Thoracic aorta (tissue), 2 donors: ENCODE data around the gene PDE9A. TPM values are rescaled to one million over a fixed set of nuclear protein-coding genes. Genes with fewer than 3 reads are reported as not detected.

Experiments
- ATAC-seq: fragments of 150-250 bp; one replicate; pipeline ENCODE4 v1.8.0; 2017; ENCODE audit warnings: low read depth; ENCODE audit not compliant: insufficient number of reproducible peaks, low FRiP score
- DNase-seq: peaks from one replicate; pipeline ENCODE4 v3.0.0-alpha.2; 2020; ENCODE audit warnings: low spot score
- H3K27ac ChIP-seq, 2 donors: fragments of 200-600 bp; sonication (generic); 1 replicate in 1 of 2; 2 replicates in 1 of 2; pipeline ENCODE4 v1.5.1; 2016; ENCODE audit warnings: mild to moderate bottlenecking in 2 of 2, moderate library complexity in 2 of 2
- H3K27me3 ChIP-seq: fragments of 200-600 bp; sonication (generic); replicated peaks from 2 replicates; pipeline ENCODE4 v1.6.0; 2016; ENCODE audit warnings: mild to moderate bottlenecking; ENCODE audit not compliant: insufficient read depth
- H3K36me3 ChIP-seq: fragments of 200-600 bp; sonication (generic); one replicate; pipeline ENCODE4 v1.5.1; 2016
- H3K4me1 ChIP-seq, 2 donors: fragments of 200-600 bp; sonication (generic); 1 replicate in 1 of 2; 2 replicates in 1 of 2; pipeline versions ENCODE4 v1.5.1 to v1.6.0; 2016; ENCODE audit warnings: low read depth in 2 of 2, mild to moderate bottlenecking in 1 of 2; ENCODE audit not compliant: control insufficient read depth in 1 of 2
- H3K4me3 ChIP-seq: fragments of 200-600 bp; sonication (generic); 2 replicates; pipeline ENCODE4 v1.5.1; 2016; ENCODE audit warnings: mild to moderate bottlenecking
- H3K9me3 ChIP-seq: fragments of 200-600 bp; sonication (generic); 2 replicates; pipeline ENCODE4 v1.5.1; 2016
- total RNA-seq, 2 donors: library from RNA; depleted of rRNA; stranded (reverse); fragments of >200 nt; gene quantifications; one replicate each; pipeline versions ENCODE4 v1.1.0 to v1.2.3, GENCODE V29; 2016
- TF ChIP-seq, protein P1 (sequence below): fragments of 200-600 bp; sonication (generic); IDR thresholded peaks from one replicate; pipeline ENCODE4 v1.5.1; 2019; ENCODE audit warnings: antibody characterized with exemption

PDE9A gene
- total RNA-seq, 2 donors from 2014 or later, result 4.2 to 4.7 TPM

DNA sequence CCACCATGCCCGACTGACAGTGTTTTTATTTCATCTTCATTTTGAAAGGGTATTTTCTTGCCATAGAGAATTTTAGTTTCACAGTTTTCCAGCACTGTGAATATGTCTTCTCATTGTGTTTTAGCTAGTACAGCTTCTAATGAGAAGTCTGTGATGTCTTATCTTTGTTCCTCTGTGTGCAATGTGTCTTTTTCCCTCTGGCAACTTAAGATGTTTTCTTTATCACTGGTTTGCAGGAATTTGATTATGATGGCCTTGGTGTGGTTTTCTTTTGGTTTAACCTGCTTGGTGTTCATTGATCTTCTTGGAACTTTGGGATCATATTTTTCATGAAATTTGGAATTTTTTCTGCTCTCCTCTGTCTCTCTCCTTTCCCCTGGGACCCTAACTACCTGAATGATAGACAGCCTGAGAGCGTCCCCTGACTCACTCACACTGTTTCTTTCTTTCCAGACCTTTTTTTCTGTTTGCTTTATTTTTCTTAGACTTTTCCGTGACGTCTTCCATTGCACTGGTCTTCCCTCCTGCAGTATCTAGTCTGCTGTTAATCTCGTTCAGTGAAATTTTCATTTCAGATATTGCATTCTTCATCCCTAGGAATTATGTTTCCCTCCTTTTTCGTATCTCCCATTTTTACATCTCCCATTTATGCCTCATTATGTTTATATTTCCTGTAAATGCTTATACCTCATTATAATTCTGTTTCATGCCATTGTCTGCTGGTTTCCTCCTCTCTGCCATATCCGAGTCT, 48.5 kb downstream of the PDE9A start:
- TF ChIP-seq, protein P1, sequence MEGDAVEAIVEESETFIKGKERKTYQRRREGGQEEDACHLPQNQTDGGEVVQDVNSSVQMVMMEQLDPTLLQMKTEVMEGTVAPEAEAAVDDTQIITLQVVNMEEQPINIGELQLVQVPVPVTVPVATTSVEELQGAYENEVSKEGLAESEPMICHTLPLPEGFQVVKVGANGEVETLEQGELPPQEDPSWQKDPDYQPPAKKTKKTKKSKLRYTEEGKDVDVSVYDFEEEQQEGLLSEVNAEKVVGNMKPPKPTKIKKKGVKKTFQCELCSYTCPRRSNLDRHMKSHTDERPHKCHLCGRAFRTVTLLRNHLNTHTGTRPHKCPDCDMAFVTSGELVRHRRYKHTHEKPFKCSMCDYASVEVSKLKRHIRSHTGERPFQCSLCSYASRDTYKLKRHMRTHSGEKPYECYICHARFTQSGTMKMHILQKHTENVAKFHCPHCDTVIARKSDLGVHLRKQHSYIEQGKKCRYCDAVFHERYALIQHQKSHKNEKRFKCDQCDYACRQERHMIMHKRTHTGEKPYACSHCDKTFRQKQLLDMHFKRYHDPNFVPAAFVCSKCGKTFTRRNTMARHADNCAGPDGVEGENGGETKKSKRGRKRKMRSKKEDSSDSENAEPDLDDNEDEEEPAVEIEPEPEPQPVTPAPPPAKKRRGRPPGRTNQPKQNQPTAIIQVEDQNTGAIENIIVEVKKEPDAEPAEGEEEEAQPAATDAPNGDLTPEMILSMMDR, result no peak
- no peaks in the 10 kb centered on the region for H3K9me3 ChIP-seq
- no peaks in the 10 kb centered on the region for H3K27me3 ChIP-seq
- ATAC-seq, result no peak
- DNase-seq, result no peak
- no peaks in the 10 kb centered on the region for H3K4me1 ChIP-seq
- no peak overlapping the region for H3K27ac ChIP-seq
- no peak overlapping the region for H3K4me3 ChIP-seq
- no peaks in the 10 kb centered on the region for H3K36me3 ChIP-seq

DNA sequence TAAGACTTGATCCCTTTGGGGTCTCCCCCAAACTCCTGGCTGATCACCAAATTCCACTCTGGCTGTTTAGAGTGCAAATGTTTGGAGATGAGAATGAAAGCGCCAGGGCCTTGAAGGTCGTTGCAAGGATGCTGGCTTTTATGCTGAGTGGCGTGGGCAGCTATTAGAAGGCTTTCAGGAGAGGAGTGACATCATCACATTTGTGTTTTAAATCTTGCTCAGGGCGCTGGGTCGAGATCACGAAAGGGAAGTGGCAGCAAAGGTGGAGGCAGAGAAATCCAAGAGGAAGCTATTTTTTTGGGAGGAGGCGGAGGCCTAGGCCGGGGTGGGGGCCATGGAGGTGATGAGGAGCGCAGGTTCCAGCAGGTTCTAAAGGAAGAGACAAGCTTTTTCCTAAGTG, 49.3 kb downstream of the PDE9A start:
- no peak overlapping the region for H3K4me3 ChIP-seq
- no peaks in the 10 kb centered on the region for H3K36me3 ChIP-seq
- DNase-seq (no peak), ATAC-seq (no peak)
- no peak overlapping the region for H3K27ac ChIP-seq
- H3K4me1 ChIP-seq, result no peaks in the 10 kb centered on the region
- no peaks in the 10 kb centered on the region for H3K27me3 ChIP-seq
- H3K9me3 ChIP-seq, result no peaks in the 10 kb centered on the region
- TF ChIP-seq, protein P1, result no peak

DNA sequence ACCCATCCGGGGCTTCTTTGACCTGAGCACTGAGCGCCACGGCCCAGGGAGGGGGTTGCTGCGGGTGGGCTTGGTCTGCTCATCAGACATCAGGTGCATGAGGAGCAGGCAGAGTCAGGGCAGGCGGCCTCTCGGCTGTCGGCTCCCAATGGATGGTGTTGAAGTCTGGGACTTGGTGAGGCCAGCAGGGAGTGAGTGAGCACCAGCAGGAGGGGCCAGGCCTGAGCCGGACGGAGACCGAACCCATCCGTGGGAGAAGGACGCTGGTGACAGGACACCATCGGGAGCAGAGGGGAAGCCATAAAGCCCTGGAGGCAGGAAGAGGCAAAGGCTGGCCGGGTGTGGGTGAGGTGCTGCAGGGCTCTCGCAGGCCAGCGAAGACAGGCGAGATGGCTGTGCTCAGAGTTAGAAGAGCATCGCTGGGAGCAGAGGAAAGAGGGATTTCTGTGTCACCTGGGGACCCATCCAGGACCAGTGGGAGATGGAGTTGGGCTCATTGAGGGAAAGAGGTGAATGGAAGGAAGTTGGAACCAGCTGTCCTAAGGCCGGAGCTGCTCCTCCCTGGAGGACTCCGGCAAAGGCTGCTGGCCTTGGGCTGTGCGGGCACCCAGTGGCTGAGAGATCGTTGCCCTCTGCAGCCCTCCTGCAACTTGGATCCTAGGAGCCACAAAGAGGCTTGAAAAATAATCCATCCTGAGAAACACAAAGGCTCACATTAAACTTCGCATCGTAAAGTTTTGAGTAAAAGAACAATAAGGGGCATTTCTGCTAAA, 49.9 kb downstream of the PDE9A start:
- Histone ChIP-seq H3K27me3 (no peaks in the 10 kb centered on the region), H3K9me3 (no peaks in the 10 kb centered on the region), H3K4me3 (no peak overlapping the region), H3K27ac (no peak overlapping the region), H3K36me3 (no peaks in the 10 kb centered on the region), H3K4me1 (no peaks in the 10 kb centered on the region)
- DNase-seq (no peak), ATAC-seq (no peak)
- TF ChIP-seq, protein P1, result no peak

DNA sequence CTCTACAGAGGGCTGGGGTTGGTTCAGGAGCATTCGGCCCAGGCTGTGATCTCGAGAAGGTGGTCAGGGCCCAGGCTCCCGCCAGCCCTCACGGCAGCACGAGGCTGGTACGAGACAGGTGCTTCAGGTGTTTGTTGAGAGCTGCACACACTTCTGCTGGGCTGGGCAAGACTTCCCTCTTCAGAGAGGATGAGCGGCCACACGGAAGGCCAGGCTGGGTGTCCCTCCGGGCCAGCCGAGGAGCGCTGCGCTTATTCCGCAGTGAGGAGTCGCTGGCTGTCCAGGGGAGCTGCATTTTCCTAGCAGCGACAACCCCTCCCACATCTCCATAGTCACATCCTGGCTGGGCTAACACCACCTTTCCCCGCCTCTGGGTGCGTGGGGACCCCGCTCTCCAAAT, 50.5 kb downstream of the PDE9A start:
- H3K4me1 ChIP-seq, result no peaks in the 10 kb centered on the region
- H3K36me3 ChIP-seq, result no peaks in the 10 kb centered on the region
- TF ChIP-seq, protein P1, result no peak
- ATAC-seq (no peak), DNase-seq (no peak)
- no peak overlapping the region for H3K27ac ChIP-seq
- H3K4me3 ChIP-seq, result no peak overlapping the region
- H3K9me3 ChIP-seq, result no peaks in the 10 kb centered on the region
- no peaks in the 10 kb centered on the region for H3K27me3 ChIP-seq

DNA sequence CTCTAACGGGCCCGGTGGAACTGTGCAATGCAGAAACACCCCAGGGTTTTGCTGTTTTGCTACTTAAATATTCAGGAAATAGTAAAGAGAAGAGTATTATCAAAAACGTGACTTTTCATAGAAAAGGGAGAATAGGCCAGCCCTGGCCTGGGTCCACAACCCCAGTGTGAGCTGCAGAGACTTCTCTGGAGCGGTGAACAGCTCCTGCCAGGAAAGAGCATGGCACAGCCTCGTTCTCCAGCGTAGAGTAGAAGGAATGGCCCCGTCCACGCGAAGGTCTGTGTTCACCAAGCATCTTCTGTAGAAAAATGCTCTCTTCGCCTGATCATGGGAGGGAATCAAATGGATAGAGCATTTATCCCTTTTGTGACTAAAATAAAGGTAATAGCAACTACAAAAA, 51.4 kb downstream of the PDE9A start:
- H3K4me3 ChIP-seq, result no peak overlapping the region
- TF ChIP-seq, protein P1, result no peak
- H3K27me3 ChIP-seq, result no peaks in the 10 kb centered on the region
- H3K4me1 ChIP-seq, result no peaks in the 10 kb centered on the region
- no peaks in the 10 kb centered on the region for H3K36me3 ChIP-seq
- no peaks in the 10 kb centered on the region for H3K9me3 ChIP-seq
- no peak overlapping the region for H3K27ac ChIP-seq
- DNase-seq (no peak), ATAC-seq (no peak)
